Natural killer cell (primary cell): ENCODE measurements around the gene WNT4. TPM values are rescaled to one million over a fixed set of nuclear protein-coding genes. Genes with fewer than 3 reads are reported as not detected.
A peak's percentile ranks its signal among the peaks of the same experiment; 100 is the strongest.
"Not testable (repeated sequence)": the region's sequence is repeated elsewhere in the genome, so short reads cannot be mapped to it uniquely, and the experiment has no call there.

Source experiments
- ATAC-seq, 3 donors: fragments of 150-1000 bp in 2 of 3; fragments of 200-7000 bp in 1 of 3; cut with Tn5 transposase; 1 replicate in 1 of 3; 2 replicates in 2 of 3; pipeline ENCODE4 v1.10.0; 2021; ENCODE audit warnings: mild to moderate bottlenecking in 2 of 3, moderate library complexity in 2 of 3
- DNase-seq, 2 donors: peaks; one replicate each; pipeline versions ENCODE4 v3.0.0 to v3.0.0-alpha.2; 2013 to 2021; ENCODE audit warnings: mixed read lengths in 1 of 2
- H3K27ac ChIP-seq: one replicate; pipeline ENCODE4 v1.5.1; 2013; ENCODE audit warnings: mild to moderate bottlenecking, low read length
- H3K27me3 ChIP-seq: one replicate; pipeline ENCODE4 v1.6.1; 2013; ENCODE audit warnings: low read length; ENCODE audit not compliant: control insufficient read depth, insufficient read depth
- H3K36me3 ChIP-seq: one replicate; pipeline ENCODE4 v1.6.1; 2013; ENCODE audit warnings: low read length; ENCODE audit not compliant: control insufficient read depth, insufficient read depth
- H3K4me1 ChIP-seq: one replicate; pipeline ENCODE4 v1.6.1; 2013; ENCODE audit warnings: low read length; ENCODE audit not compliant: control insufficient read depth, insufficient read depth
- H3K4me3 ChIP-seq: one replicate; pipeline ENCODE4 v1.5.1; 2013; ENCODE audit warnings: low read length
- H3K9me3 ChIP-seq: one replicate; pipeline ENCODE4 v1.6.1; 2013; ENCODE audit warnings: low read length; ENCODE audit not compliant: control insufficient read depth, insufficient read depth
- H3K27ac Mint-ChIP-seq, 2 donors: one replicate each; pipeline ENCODE4 v1.8.0; 2022; ENCODE audit warnings: mild to moderate bottlenecking in 2 of 2, mixed read lengths in 2 of 2, moderate library complexity in 1 of 2
- H3K27me3 Mint-ChIP-seq, 2 donors: one replicate each; pipeline ENCODE4 v1.8.0; 2022; ENCODE audit warnings: low read depth in 2 of 2, mixed read lengths in 2 of 2
- H3K36me3 Mint-ChIP-seq: one replicate; pipeline ENCODE4 v1.8.0; 2022; ENCODE audit warnings: mixed read lengths
- H3K4me1 Mint-ChIP-seq, 2 donors: one replicate each; pipeline ENCODE4 v1.8.0; 2022; ENCODE audit warnings: mixed read lengths in 2 of 2
- H3K4me3 Mint-ChIP-seq: one replicate; pipeline ENCODE4 v1.8.0; 2022; ENCODE audit warnings: mild to moderate bottlenecking, moderate library complexity, mixed read lengths
- H3K9me3 Mint-ChIP-seq, 2 donors: one replicate each; pipeline ENCODE4 v1.8.0; 2022; ENCODE audit warnings: mixed read lengths in 2 of 2
- WGBS: methylation state at CpG from one replicate; pipeline ENCODE4 v1.1.7; 2013; ENCODE audit warnings: missing lambda C conversion rate; ENCODE audit not compliant: insufficient coverage; 5-methylcytosine and 5-hydroxymethylcytosine counted together
- intact Hi-C: fragments of 100-400 bp; cut with micrococcal nuclease; formaldehyde crosslinking; loops from one replicate; pipeline ENCODE4 v1.14.2; 2022
- total RNA-seq, 4 donors: library from RNA; stranded (reverse); fragments of 120-200 nt in 1 of 4; gene quantifications; one replicate each; pipeline versions ENCODE4 v1.2.3 to v1.2.4, GENCODE V29; 2013 to 2022
- TF ChIP-seq, protein P1 (sequence below): fragments of 200-600 bp; IDR thresholded peaks from one replicate; pipeline ENCODE4 v1.8.0; 2022; ENCODE audit warnings: antibody characterized with exemption

Gene WNT4
- total RNA-seq, 3 donors from 2014 or later (not counting 1 experiment from before 2014, with no cell fraction given) = not detected

DNA sequence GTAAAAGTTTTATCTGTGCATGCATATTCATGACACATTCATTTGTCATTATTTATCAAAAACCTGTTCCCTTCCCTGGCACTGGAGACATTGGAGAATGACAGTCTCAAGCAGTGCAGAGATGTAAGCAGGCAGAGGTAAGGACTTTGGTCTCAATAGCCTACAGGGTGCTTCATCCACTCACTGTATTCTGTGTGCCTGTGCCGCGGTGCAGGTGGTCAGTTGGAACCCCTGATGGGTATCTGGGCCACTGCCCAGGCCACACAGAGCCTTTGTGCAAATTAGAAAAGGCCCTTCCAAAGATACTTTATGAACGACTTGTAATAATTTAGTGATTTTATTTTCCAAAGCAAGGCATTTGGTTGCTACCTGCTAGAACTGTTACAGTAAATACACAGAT is 46.4 kb downstream of the WNT4 start:
- H3K4me3 ChIP-seq = no peak overlapping the region
- Mint-ChIP-seq H3K27ac (peak overlapping the region in 1 of 2 donors; percentile 90), H3K27me3 (no peaks in the 10 kb centered on the region), H3K36me3 (peaks cover 9% of the 10 kb centered on the region), H3K9me3 (no peaks in the 10 kb centered on the region), H3K4me1 (peaks cover 66 to 67% of the 10 kb centered on the region in 2 donors), H3K4me3 (no peak overlapping the region)
- no peaks in the 10 kb centered on the region for H3K27me3 ChIP-seq
- no peak for DNase-seq
- no peak for ATAC-seq
- 93% methylated on average over 3 of the region's 3 CpGs for WGBS
- H3K27ac ChIP-seq = no peak overlapping the region
- H3K36me3 ChIP-seq = peaks cover 66% of the 10 kb centered on the region
- TF ChIP-seq, protein P1, sequence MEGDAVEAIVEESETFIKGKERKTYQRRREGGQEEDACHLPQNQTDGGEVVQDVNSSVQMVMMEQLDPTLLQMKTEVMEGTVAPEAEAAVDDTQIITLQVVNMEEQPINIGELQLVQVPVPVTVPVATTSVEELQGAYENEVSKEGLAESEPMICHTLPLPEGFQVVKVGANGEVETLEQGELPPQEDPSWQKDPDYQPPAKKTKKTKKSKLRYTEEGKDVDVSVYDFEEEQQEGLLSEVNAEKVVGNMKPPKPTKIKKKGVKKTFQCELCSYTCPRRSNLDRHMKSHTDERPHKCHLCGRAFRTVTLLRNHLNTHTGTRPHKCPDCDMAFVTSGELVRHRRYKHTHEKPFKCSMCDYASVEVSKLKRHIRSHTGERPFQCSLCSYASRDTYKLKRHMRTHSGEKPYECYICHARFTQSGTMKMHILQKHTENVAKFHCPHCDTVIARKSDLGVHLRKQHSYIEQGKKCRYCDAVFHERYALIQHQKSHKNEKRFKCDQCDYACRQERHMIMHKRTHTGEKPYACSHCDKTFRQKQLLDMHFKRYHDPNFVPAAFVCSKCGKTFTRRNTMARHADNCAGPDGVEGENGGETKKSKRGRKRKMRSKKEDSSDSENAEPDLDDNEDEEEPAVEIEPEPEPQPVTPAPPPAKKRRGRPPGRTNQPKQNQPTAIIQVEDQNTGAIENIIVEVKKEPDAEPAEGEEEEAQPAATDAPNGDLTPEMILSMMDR = no peak
- no peaks in the 10 kb centered on the region for H3K4me1 ChIP-seq
- intact Hi-C loops = no loop called here
- no peaks in the 10 kb centered on the region for H3K9me3 ChIP-seq

- Mint-ChIP-seq H3K27me3 (no peaks in the 10 kb centered on the region), H3K9me3 (no peaks in the 10 kb centered on the region), H3K4me1 (peaks cover 65 to 68% of the 10 kb centered on the region in 2 donors), H3K4me3 (no peak overlapping the region), H3K36me3 (peaks cover 9% of the 10 kb centered on the region), H3K27ac (peak overlapping the region in 1 of 2 donors; percentile 90)
- Histone ChIP-seq H3K27me3 (no peaks in the 10 kb centered on the region), H3K4me3 (no peak overlapping the region), H3K36me3 (peaks cover 69% of the 10 kb centered on the region), H3K4me1 (peaks cover under 1% of the 10 kb centered on the region), H3K27ac (no peak overlapping the region), H3K9me3 (no peaks in the 10 kb centered on the region)
- WGBS = 97% methylated on average over 3 of the region's 5 CpGs
- ATAC-seq = no peak
- DNase-seq = no peak
- TF ChIP-seq, protein P1 = no peak
- intact Hi-C loops = no loop called here
Measured at GRCh38 chr1:22096036-22096435, 46.9 kb downstream of the WNT4 start.

GRCh38 chr1:22093513-22093912 is 49.4 kb downstream of the WNT4 start:
- no peaks in the 10 kb centered on the region for H3K9me3 ChIP-seq
- Mint-ChIP-seq H3K9me3 (no peaks in the 10 kb centered on the region), H3K27me3 (no peaks in the 10 kb centered on the region), H3K27ac (peak overlapping the region; percentile 81 to 85), H3K4me3 (peak overlapping the region; percentile 1), H3K4me1 (peaks cover 69 to 70% of the 10 kb centered on the region in 2 donors), H3K36me3 (peaks cover 9% of the 10 kb centered on the region)
- peaks cover 65% of the 10 kb centered on the region for H3K36me3 ChIP-seq
- intact Hi-C loops = no loop called here
- no peak overlapping the region for H3K4me3 ChIP-seq
- H3K27me3 ChIP-seq = no peaks in the 10 kb centered on the region
- WGBS = 87% methylated on average over 1 of the region's 1 CpG
- DNase-seq (no peak), ATAC-seq (no peak)
- TF ChIP-seq, protein P1 = no peak
- peaks cover 12% of the 10 kb centered on the region for H3K4me1 ChIP-seq
- H3K27ac ChIP-seq = no peak overlapping the region

GRCh38 chr1:22092026-22092768 is 50.7 kb downstream of the WNT4 start:
- intact Hi-C loops, H3K9me3 Mint-ChIP-seq, H3K27me3 ChIP-seq, H3K4me3 ChIP-seq, H3K9me3 ChIP-seq, H3K27ac ChIP-seq, H3K27me3 Mint-ChIP-seq: not testable (repeated sequence)
- Histone ChIP-seq H3K4me1 (peaks cover 12% of the 10 kb centered on the region), H3K36me3 (peaks cover 66% of the 10 kb centered on the region)
- WGBS = 0% methylated on average over 1 of the region's 3 CpGs
- H3K36me3 Mint-ChIP-seq = peaks cover 11% of the 10 kb centered on the region
- H3K4me3 Mint-ChIP-seq = peak overlapping the region; percentile 57
- DNase-seq (peak in 1 of 2 donors; percentile 83), ATAC-seq (peak; percentile 76 to 83 (median 83))
- peak overlapping the region; percentile 81 to 85 for H3K27ac Mint-ChIP-seq
- H3K4me1 Mint-ChIP-seq = peaks cover 73 to 76% of the 10 kb centered on the region in 2 donors
